GM13976 (cell line): ENCODE measurements around the gene SLC22A17.

ENCODE experiments used
- DNase-seq: peaks from one replicate; pipeline ENCODE4 v3.0.0; 2012; ENCODE audit warnings: low spot score
- in situ Hi-C: fragments of 300-500 bp; cut with MboI; formaldehyde crosslinking; loops from one replicate; pipeline ENCODE4 v1.12.0; 2022; ENCODE audit warnings: low sequenced_read_pairs, mixed read lengths, inconsistent platforms; ENCODE audit not compliant: unreplicated experiment
- TF ChIP-seq, protein P1 (sequence below): IDR thresholded peaks from 2 replicates; pipeline ENCODE4 v1.5.1; 2012; ENCODE audit warnings: borderline replicate concordance, mild to moderate bottlenecking; ENCODE audit not compliant: insufficient read depth; ENCODE audit errors: extremely low read depth, missing control alignments, control extremely low read depth

SLC22A17 gene

DNA sequence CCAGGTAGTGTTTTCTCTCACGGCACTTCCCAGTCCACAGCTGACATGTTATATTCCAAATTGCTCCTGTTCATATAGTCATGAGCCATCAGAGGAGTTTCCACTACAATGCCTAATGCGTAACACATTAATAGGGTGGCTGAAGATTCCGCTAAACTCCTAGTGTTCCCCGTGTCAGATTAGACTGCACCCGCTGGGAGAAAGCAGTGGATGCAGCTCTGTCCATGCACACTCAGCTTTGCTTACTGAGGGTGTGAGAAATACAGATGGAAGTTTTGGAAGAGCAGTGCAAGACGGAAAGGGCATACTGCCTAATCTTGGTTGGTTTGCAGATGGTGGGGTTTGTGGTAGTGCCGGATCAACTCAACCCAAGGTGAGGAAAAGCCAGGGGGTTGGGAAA lies 55.6 kb downstream of the SLC22A17 start:
- in situ Hi-C loops: loop anchor here (10.0 kb wide), 1 partner anchor 172 kb away; no protein-coding TSS in a partner anchor
- no peak for DNase-seq
- TF ChIP-seq, protein P1, sequence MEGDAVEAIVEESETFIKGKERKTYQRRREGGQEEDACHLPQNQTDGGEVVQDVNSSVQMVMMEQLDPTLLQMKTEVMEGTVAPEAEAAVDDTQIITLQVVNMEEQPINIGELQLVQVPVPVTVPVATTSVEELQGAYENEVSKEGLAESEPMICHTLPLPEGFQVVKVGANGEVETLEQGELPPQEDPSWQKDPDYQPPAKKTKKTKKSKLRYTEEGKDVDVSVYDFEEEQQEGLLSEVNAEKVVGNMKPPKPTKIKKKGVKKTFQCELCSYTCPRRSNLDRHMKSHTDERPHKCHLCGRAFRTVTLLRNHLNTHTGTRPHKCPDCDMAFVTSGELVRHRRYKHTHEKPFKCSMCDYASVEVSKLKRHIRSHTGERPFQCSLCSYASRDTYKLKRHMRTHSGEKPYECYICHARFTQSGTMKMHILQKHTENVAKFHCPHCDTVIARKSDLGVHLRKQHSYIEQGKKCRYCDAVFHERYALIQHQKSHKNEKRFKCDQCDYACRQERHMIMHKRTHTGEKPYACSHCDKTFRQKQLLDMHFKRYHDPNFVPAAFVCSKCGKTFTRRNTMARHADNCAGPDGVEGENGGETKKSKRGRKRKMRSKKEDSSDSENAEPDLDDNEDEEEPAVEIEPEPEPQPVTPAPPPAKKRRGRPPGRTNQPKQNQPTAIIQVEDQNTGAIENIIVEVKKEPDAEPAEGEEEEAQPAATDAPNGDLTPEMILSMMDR: no peak
